ENCODE data around the gene GREM2.

DNA sequence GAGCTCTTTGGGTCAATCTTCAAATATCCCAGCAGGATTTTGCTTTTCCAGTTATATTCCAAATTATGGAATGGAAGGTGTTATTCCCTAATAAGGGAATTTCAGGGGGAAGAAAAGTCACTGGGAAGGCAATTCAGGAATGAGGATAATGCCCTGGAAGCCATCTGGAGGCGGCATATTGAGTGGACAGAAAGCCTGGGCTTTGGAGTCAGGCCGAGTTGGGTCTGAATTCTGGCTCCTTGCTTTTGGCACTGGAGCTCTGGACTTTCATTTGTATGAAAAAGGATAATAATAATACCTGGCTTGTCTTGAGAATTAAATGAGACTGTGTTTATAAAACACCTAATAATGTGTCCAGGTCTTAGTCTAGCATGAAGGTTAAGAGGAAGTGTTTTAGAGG, 16.5 kb downstream of the GREM2 start:
- TF ChIP-seq, protein P1, sequence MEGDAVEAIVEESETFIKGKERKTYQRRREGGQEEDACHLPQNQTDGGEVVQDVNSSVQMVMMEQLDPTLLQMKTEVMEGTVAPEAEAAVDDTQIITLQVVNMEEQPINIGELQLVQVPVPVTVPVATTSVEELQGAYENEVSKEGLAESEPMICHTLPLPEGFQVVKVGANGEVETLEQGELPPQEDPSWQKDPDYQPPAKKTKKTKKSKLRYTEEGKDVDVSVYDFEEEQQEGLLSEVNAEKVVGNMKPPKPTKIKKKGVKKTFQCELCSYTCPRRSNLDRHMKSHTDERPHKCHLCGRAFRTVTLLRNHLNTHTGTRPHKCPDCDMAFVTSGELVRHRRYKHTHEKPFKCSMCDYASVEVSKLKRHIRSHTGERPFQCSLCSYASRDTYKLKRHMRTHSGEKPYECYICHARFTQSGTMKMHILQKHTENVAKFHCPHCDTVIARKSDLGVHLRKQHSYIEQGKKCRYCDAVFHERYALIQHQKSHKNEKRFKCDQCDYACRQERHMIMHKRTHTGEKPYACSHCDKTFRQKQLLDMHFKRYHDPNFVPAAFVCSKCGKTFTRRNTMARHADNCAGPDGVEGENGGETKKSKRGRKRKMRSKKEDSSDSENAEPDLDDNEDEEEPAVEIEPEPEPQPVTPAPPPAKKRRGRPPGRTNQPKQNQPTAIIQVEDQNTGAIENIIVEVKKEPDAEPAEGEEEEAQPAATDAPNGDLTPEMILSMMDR (IDR thresholded peaks at IDR 0.05; ENCODE audit: low read length): no peak
- no peak for TF ChIP-seq EZH2 (optimal IDR thresholded peaks at IDR 0.05; ENCODE audit: low read depth, low read length)

Measured in MM.1S (cell line).